ENCODE measurements around the gene CYLD. TPM values are rescaled to one million over a fixed set of nuclear protein-coding genes. Genes with fewer than 3 reads are reported as not detected.

CYLD gene
- total RNA-seq, 2 donors from 2014 or later, result 28.1 to 30.2 TPM

DNA sequence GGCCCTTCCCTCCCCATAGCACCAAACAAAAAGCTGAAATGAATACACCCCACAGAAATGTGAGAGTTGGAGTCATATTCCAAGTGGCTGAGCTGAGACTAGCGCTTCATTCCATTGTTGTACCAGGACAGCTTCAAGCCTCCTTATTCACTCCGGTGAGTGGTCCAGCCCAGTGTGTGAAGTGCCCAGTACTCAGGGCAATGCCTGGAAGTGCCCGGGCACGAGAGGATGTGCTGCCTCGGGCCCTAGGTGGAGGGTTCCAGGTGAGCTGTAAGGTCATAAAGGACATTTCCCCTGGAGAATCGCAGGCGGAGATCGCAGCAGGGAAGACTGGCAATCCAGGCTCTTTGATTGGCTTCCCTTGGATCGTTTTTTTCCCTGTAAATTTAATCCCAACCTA, 5.4 kb upstream of the CYLD start:
- Histone ChIP-seq H3K27me3 (replicated peaks; ENCODE audit: insufficient read depth) (no peaks in the 10 kb centered on the region), H3K4me1 (replicated peaks) (no peaks in the 10 kb centered on the region), H3K9me3 (no peaks in the 10 kb centered on the region), H3K36me3 (no peaks in the 10 kb centered on the region), H3K4me3 (no peak overlapping the region), H3K27ac (no peak overlapping the region)
- whole genome bisulfite sequencing, result 71% methylated on average over 9 of the region's 9 CpGs
- no peak for DNase-seq (ENCODE audit: low spot score)
- no peak for TF ChIP-seq POLR2AphosphoS5 (IDR thresholded peaks at IDR 0.05)
- TF ChIP-seq, protein P1, sequence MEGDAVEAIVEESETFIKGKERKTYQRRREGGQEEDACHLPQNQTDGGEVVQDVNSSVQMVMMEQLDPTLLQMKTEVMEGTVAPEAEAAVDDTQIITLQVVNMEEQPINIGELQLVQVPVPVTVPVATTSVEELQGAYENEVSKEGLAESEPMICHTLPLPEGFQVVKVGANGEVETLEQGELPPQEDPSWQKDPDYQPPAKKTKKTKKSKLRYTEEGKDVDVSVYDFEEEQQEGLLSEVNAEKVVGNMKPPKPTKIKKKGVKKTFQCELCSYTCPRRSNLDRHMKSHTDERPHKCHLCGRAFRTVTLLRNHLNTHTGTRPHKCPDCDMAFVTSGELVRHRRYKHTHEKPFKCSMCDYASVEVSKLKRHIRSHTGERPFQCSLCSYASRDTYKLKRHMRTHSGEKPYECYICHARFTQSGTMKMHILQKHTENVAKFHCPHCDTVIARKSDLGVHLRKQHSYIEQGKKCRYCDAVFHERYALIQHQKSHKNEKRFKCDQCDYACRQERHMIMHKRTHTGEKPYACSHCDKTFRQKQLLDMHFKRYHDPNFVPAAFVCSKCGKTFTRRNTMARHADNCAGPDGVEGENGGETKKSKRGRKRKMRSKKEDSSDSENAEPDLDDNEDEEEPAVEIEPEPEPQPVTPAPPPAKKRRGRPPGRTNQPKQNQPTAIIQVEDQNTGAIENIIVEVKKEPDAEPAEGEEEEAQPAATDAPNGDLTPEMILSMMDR (IDR thresholded peaks at IDR 0.05), result no peak
- no peak for TF ChIP-seq POLR2A (IDR thresholded peaks at IDR 0.05)
- intact Hi-C loops (cut with DNase I), result no loop called here

DNA sequence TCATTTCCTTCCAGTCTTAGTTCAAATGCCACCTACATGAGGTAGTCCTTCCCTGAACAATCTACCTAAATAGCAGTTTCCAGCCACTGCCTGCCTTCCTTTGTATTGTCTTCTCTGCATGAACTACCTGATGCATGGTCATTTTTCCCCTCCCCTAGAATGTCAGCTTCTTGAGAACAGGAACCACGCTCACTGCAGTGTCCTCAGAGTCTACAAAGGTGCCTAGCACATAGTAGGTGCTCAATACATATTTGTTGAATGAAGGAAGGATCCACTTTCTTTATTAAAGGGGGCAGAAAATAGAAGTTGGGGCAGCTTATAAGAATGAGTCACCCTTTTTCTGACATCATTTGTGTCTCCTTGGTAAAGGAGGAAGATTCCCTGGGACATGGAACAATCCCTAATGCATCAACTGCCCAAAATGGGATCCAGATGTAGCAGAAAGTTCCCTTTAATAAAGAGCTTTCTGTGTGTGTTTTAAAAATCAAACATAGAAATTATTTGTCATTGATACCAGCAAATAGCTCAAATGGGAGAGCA, 4.4 kb upstream of the CYLD start:
- H3K27ac ChIP-seq, result no peak overlapping the region
- no peaks in the 10 kb centered on the region for H3K9me3 ChIP-seq
- no peaks in the 10 kb centered on the region for H3K27me3 ChIP-seq (replicated peaks; ENCODE audit: insufficient read depth)
- H3K4me1 ChIP-seq (replicated peaks), result no peaks in the 10 kb centered on the region
- no peaks in the 10 kb centered on the region for H3K36me3 ChIP-seq
- WGBS, result 88% methylated on average over 1 of the region's 1 CpG
- no peak overlapping the region for H3K4me3 ChIP-seq
- DNase-seq (ENCODE audit: low spot score), result no peak
- TF ChIP-seq, protein P1 (IDR thresholded peaks at IDR 0.05), result no peak
- TF ChIP-seq POLR2AphosphoS5 (IDR thresholded peaks at IDR 0.05) (no peak), POLR2A (IDR thresholded peaks at IDR 0.05) (no peak)
- intact Hi-C loops (cut with DNase I), result no loop called here

DNA sequence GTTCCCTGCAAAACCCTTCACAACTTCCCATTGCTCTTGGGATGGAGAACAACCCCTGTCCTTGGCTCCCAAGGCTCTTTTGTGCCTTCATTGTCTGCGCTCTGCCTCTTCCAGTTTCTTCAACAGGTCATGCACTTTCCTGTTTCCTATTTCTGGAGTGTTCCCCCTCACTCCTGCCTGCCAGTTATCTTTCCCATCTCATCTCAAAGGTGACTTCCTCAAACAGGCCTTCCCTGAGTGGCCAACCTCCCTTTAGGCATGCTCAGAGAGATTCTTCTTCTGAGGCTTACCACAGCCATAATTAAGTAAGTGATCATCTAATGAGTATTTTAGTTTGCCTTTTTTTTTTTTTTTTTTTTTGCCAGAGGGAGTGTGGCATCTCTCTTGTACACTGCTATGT, 2.9 kb upstream of the CYLD start:
- TF ChIP-seq POLR2AphosphoS5 (IDR thresholded peaks at IDR 0.05), result no peak
- TF ChIP-seq, protein P1 (IDR thresholded peaks at IDR 0.05), result no peak
- TF ChIP-seq POLR2A (IDR thresholded peaks at IDR 0.05), result no peak
- DNase-seq (ENCODE audit: low spot score), result no peak
- H3K4me1 ChIP-seq (replicated peaks), result no peaks in the 10 kb centered on the region
- H3K27ac ChIP-seq, result no peak overlapping the region
- no peaks in the 10 kb centered on the region for H3K9me3 ChIP-seq
- no peaks in the 10 kb centered on the region for H3K36me3 ChIP-seq
- H3K27me3 ChIP-seq (replicated peaks; ENCODE audit: insufficient read depth), result no peaks in the 10 kb centered on the region
- 100% methylated on average over 1 of the region's 1 CpG for WGBS
- H3K4me3 ChIP-seq, result no peak overlapping the region
- intact Hi-C loops (cut with DNase I), result no loop called here

DNA sequence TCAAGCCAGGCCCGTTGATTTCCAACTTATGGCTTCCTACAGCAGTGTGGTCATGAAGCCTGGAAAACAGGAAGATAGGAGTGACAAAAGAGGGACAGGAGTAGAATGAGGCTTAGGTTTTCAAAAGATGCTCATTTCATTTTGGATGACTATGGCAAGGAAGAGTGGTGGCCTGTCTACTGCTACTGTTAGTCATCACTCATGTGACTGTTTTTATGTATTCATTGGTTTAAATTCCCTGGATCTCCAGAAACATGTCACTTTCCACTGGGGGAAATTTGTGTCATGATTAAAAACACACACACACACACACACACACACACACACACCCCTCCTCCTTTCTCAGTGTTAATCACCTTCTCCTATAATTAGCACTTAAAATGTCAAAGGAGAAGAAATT, 1.1 kb upstream of the CYLD start:
- WGBS, result 87% methylated on average over 1 of the region's 1 CpG
- intact Hi-C loops (cut with DNase I), result loop anchor here (5.0 to 10.0 kb wide), 2 partner anchors 43 to 376 kb away; partner anchors contain the start of gene BRD7
- Histone ChIP-seq H3K27me3 (replicated peaks; ENCODE audit: insufficient read depth) (no peaks in the 10 kb centered on the region), H3K4me3 (no peak overlapping the region), H3K36me3 (no peaks in the 10 kb centered on the region), H3K4me1 (replicated peaks) (no peaks in the 10 kb centered on the region), H3K9me3 (no peaks in the 10 kb centered on the region), H3K27ac (no peak overlapping the region)
- DNase-seq (ENCODE audit: low spot score), result no peak
- TF ChIP-seq POLR2A (IDR thresholded peaks at IDR 0.05) (no peak), POLR2AphosphoS5 (IDR thresholded peaks at IDR 0.05) (no peak)
- TF ChIP-seq, protein P1 (IDR thresholded peaks at IDR 0.05), result no peak

DNA sequence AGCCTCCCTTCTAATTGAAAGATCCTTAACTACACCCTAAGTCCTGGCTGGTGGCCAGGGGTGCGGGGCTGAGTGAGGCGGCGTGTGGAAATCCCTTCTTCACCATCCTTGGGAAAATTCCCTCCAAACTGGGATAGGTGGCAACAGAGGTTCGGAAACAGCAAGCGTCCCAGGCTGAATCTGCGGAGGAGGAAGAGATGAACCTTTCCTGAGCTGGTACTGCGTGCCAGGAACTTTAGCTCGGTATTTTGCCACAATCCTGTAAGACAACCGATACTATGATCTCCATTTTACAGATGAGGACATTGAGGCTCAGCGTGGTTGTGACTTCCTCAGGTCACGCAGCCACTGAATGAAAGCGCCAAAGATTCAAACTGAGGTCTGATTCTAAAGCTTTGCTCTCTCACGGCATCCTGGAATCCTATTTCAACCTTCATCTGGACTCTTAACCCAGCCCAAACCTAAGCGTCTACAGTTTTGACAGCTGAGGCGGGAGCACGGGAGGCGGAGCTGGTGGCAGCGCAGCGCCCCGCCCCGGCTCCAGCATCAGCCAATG, 583 bp upstream of the CYLD start:
- Histone ChIP-seq H3K27me3 (replicated peaks; ENCODE audit: insufficient read depth) (no peaks in the 10 kb centered on the region), H3K36me3 (no peaks in the 10 kb centered on the region), H3K27ac (peak overlapping the region; percentile 26 to 76), H3K4me1 (replicated peaks) (no peaks in the 10 kb centered on the region), H3K4me3 (peak overlapping the region; percentile 33 to 86), H3K9me3 (no peaks in the 10 kb centered on the region)
- DNase-seq (ENCODE audit: low spot score), result no peak
- intact Hi-C loops (cut with DNase I), result loop anchor here (5.0 to 10.0 kb wide), 2 partner anchors 44 to 377 kb away; partner anchors contain the start of gene BRD7
- 4% methylated on average over 21 of the region's 21 CpGs for WGBS
- TF ChIP-seq POLR2AphosphoS5 (IDR thresholded peaks at IDR 0.05) (no peak), POLR2A (IDR thresholded peaks at IDR 0.05) (no peak)
- TF ChIP-seq, protein P1 (IDR thresholded peaks at IDR 0.05), result peak in 1 of 4 experiments; percentile 18

Data from prostate gland (tissue), 2 donors.